Astrocyte (in vitro differentiated cells and primary cell): ENCODE results near the gene USP15. TPM values are rescaled to one million over a fixed set of nuclear protein-coding genes. Genes with fewer than 3 reads are reported as not detected.
"Not testable (repeated sequence)": the region's sequence is repeated elsewhere in the genome, so short reads cannot be mapped to it uniquely, and the experiment has no call there.

Experiments
- DNase-seq: peaks from one replicate; pipeline ENCODE4 v3.0.0-alpha.2; 2010; ENCODE audit warnings: low read depth
- FAIRE-seq: peaks from 2 replicates; lab custom pipeline; 2011; peaks lifted over from hg19 to GRCh38; lab: Jason Lieb, UNC
- H2AFZ ChIP-seq: 2 replicates; pipeline ENCODE4 v1.6.0; 2012; ENCODE audit warnings: low read depth, low read length, inconsistent platforms
- H3K27ac ChIP-seq: 2 replicates; pipeline ENCODE4 v1.5.1; 2011; ENCODE audit warnings: low read depth, low read length, inconsistent platforms
- H3K27me3 ChIP-seq: 2 replicates; pipeline ENCODE4 v1.6.0; 2011; ENCODE audit warnings: low read length, inconsistent platforms; ENCODE audit not compliant: insufficient read depth
- H3K36me3 ChIP-seq: 2 replicates; pipeline ENCODE4 v1.5.1; 2011; ENCODE audit warnings: low read length, inconsistent platforms; ENCODE audit not compliant: insufficient read depth
- H3K4me1 ChIP-seq: 2 replicates; pipeline ENCODE4 v1.5.1; 2011; ENCODE audit warnings: low read length, inconsistent platforms; ENCODE audit not compliant: insufficient read depth
- H3K4me2 ChIP-seq: 2 replicates; pipeline ENCODE4 v1.6.0; 2012; ENCODE audit warnings: low read length, inconsistent platforms
- H3K4me3 ChIP-seq: 2 replicates; pipeline ENCODE4 v1.5.1; 2011; ENCODE audit warnings: low read depth, mild to moderate bottlenecking, low read length, inconsistent platforms; ENCODE audit not compliant: insufficient read depth
- H3K79me2 ChIP-seq: 2 replicates; pipeline ENCODE4 v1.6.0; 2012; ENCODE audit warnings: mild to moderate bottlenecking, low read length, inconsistent platforms; ENCODE audit not compliant: insufficient read depth
- H3K9ac ChIP-seq: 2 replicates; pipeline ENCODE4 v1.6.0; 2012; ENCODE audit warnings: mild to moderate bottlenecking, low read length, inconsistent platforms
- H3K9me3 ChIP-seq: 2 replicates; pipeline ENCODE4 v1.5.1; 2012; ENCODE audit warnings: low read depth, mild to moderate bottlenecking, low read length, inconsistent platforms; ENCODE audit not compliant: insufficient read depth
- H4K20me1 ChIP-seq: 2 replicates; pipeline ENCODE4 v1.6.0; 2012; ENCODE audit warnings: low read length, inconsistent platforms; ENCODE audit not compliant: insufficient read depth
- H3K27ac Mint-ChIP-seq: one replicate; pipeline ENCODE4 v1.8.0; 2021; ENCODE audit warnings: mild to moderate bottlenecking, mixed read lengths; ENCODE audit not compliant: unreplicated experiment
- H3K27me3 Mint-ChIP-seq: one replicate; pipeline ENCODE4 v1.8.0; 2021; ENCODE audit warnings: low read depth, mixed read lengths; ENCODE audit not compliant: unreplicated experiment
- H3K36me3 Mint-ChIP-seq: one replicate; pipeline ENCODE4 v1.8.0; 2021; ENCODE audit warnings: low read depth, mixed read lengths; ENCODE audit not compliant: unreplicated experiment
- H3K4me1 Mint-ChIP-seq: one replicate; pipeline ENCODE4 v1.8.0; 2021; ENCODE audit warnings: low read depth, mixed read lengths; ENCODE audit not compliant: unreplicated experiment
- H3K4me3 Mint-ChIP-seq: one replicate; pipeline ENCODE4 v1.8.0; 2021; ENCODE audit warnings: mild to moderate bottlenecking, moderate library complexity, mixed read lengths; ENCODE audit not compliant: unreplicated experiment
- H3K9me3 Mint-ChIP-seq: one replicate; pipeline ENCODE4 v1.8.0; 2021; ENCODE audit warnings: mild to moderate bottlenecking, mixed read lengths; ENCODE audit not compliant: unreplicated experiment
- CTCF ChIP-seq: IDR thresholded peaks from 2 replicates; pipeline ENCODE4 v1.5.1; 2011; ENCODE audit warnings: low read depth, mild to moderate bottlenecking, inconsistent platforms, low read length, moderate library complexity; ENCODE audit not compliant: insufficient read depth
- EZH2 ChIP-seq: IDR thresholded peaks from 2 replicates; pipeline ENCODE4 v1.6.1; 2012; ENCODE audit warnings: mild to moderate bottlenecking, low read length, inconsistent platforms; ENCODE audit not compliant: insufficient read depth
- total RNA-seq: library from RNA; stranded (reverse); gene quantifications from 2 replicates; pipeline ENCODE4 v1.2.1, GENCODE V29; 2021

The USP15 gene
- total RNA-seq, 1 donor from 2014 or later: 81.9 TPM

GRCh38 chr12:62458626-62459025 is 198.4 kb downstream of the USP15 start:
- no peaks in the 10 kb centered on the region for H3K27me3 ChIP-seq
- Mint-ChIP-seq H3K27me3 (no peaks in the 10 kb centered on the region), H3K4me3 (no peak overlapping the region), H3K4me1 (no peaks in the 10 kb centered on the region), H3K9me3 (peaks cover 22% of the 10 kb centered on the region), H3K36me3 (no peaks in the 10 kb centered on the region), H3K27ac (no peak overlapping the region)
- TF ChIP-seq CTCF: no peak
- no peak for TF ChIP-seq EZH2
- H3K36me3 ChIP-seq: no peaks in the 10 kb centered on the region
- no peak overlapping the region for H3K27ac ChIP-seq
- FAIRE-seq (no peak), DNase-seq (peak; percentile 16)
- H3K9ac ChIP-seq: no peak overlapping the region
- no peak overlapping the region for H3K4me2 ChIP-seq
- H3K79me2 ChIP-seq: no peaks in the 10 kb centered on the region
- H3K4me1 ChIP-seq: no peaks in the 10 kb centered on the region
- H3K9me3 ChIP-seq: no peaks in the 10 kb centered on the region
- H3K4me3 ChIP-seq: no peak overlapping the region
- H2AFZ ChIP-seq: no peak overlapping the region
- H4K20me1 ChIP-seq: no peaks in the 10 kb centered on the region

- FAIRE-seq (no peak), DNase-seq (no peak)
- Histone ChIP-seq H2AFZ (no peak overlapping the region), H3K9me3 (no peaks in the 10 kb centered on the region), H3K4me1 (no peaks in the 10 kb centered on the region), H3K79me2 (no peaks in the 10 kb centered on the region), H4K20me1 (no peaks in the 10 kb centered on the region), H3K9ac (no peak overlapping the region), H3K4me2 (no peak overlapping the region), H3K27ac (no peak overlapping the region), H3K27me3 (no peaks in the 10 kb centered on the region), H3K4me3 (no peak overlapping the region), H3K36me3 (no peaks in the 10 kb centered on the region)
- TF ChIP-seq EZH2 (no peak), CTCF (no peak)
- no peaks in the 10 kb centered on the region for H3K4me1 Mint-ChIP-seq
- peaks cover 25% of the 10 kb centered on the region for H3K9me3 Mint-ChIP-seq
- no peak overlapping the region for H3K4me3 Mint-ChIP-seq
- H3K27ac Mint-ChIP-seq: no peak overlapping the region
- no peaks in the 10 kb centered on the region for H3K36me3 Mint-ChIP-seq
- H3K27me3 Mint-ChIP-seq: no peaks in the 10 kb centered on the region
These were observed 199.8 kb downstream of the USP15 start for GRCh38 chr12:62459976-62460375.

DNA sequence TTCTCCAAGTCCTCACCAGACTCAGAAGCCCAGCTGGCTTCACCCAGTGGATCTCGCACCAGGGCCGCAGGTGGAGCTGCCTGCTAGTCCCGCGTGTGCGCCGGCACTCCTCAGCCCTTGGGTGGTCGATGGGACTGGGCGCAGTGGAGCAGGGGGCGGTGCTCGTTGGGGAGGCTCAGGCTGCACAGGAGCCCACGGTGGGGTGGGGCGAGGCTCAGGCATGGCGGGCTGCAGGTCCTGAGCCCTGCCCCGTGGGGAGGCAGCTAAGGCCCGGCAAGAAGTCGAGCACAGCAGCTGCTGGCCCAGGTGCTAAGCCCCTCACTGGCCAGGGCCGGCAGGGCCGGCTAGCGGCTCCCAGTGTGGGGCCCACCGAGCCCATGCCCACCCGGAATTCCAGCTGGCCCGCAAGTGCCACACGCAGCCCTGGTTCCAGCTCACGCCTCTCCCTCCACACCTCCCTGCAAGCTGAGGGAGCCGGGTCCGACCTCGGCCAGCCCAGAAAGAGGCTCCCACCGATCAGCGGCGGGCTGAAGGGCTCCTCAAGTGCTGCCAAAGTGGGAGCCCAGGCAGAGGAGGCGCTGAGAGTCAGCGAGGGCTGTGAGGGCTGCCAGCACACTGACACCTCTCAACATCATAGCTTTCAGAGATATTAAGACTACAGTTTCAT is 201.1 kb downstream of the USP15 start:
- H3K27ac ChIP-seq, FAIRE-seq, H3K4me3 ChIP-seq, H2AFZ ChIP-seq, DNase-seq, H3K79me2 ChIP-seq, H4K20me1 ChIP-seq, H3K27me3 Mint-ChIP-seq, H3K27ac Mint-ChIP-seq, H3K36me3 ChIP-seq, H3K27me3 ChIP-seq, H3K36me3 Mint-ChIP-seq, H3K4me1 Mint-ChIP-seq, H3K4me2 ChIP-seq, H3K9ac ChIP-seq, H3K9me3 ChIP-seq, H3K4me1 ChIP-seq, H3K4me3 Mint-ChIP-seq: not testable (repeated sequence)
- H3K9me3 Mint-ChIP-seq: peaks cover 22% of the 10 kb centered on the region

DNA sequence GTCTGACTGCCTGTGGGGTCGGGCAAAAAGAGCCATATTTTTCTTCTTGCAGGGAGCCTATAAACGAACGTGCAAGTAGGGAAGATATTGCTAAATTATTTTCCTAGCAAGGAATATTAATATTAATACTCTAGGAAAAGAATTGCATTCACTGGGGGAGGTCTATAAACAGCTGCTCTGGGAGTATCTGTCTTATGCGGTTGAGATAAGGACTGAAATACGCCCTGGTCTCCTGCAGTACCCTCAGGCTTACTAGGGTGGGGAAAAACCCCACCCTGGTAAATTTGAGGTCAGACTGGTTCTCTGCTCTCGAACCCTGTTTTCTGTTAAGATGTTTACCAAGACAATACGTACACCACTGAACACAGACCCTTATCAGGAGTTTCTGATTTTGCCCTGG is 203.0 kb downstream of the USP15 start:
- not testable (repeated sequence) for H3K4me3 ChIP-seq, H3K4me2 ChIP-seq, H3K4me3 Mint-ChIP-seq, H3K4me1 Mint-ChIP-seq, FAIRE-seq, H3K27ac ChIP-seq, H3K9ac ChIP-seq, H3K4me1 ChIP-seq, H3K27me3 Mint-ChIP-seq, DNase-seq, H4K20me1 ChIP-seq, H3K36me3 ChIP-seq, H3K9me3 ChIP-seq, H2AFZ ChIP-seq, H3K27me3 ChIP-seq, H3K36me3 Mint-ChIP-seq, H3K27ac Mint-ChIP-seq
- H3K79me2 ChIP-seq: peaks cover 22% of the 10 kb centered on the region
- H3K9me3 Mint-ChIP-seq: peaks cover 22% of the 10 kb centered on the region
